GM21447 (cell line): ENCODE measurements around the gene TTLL13.

Source experiments
- ATAC-seq: cut with Tn5 transposase; IDR thresholded peaks from one replicate; pipeline ENCODE4 v1.9.1; 2021; ENCODE audit not compliant: unreplicated experiment

The TTLL13 gene

DNA sequence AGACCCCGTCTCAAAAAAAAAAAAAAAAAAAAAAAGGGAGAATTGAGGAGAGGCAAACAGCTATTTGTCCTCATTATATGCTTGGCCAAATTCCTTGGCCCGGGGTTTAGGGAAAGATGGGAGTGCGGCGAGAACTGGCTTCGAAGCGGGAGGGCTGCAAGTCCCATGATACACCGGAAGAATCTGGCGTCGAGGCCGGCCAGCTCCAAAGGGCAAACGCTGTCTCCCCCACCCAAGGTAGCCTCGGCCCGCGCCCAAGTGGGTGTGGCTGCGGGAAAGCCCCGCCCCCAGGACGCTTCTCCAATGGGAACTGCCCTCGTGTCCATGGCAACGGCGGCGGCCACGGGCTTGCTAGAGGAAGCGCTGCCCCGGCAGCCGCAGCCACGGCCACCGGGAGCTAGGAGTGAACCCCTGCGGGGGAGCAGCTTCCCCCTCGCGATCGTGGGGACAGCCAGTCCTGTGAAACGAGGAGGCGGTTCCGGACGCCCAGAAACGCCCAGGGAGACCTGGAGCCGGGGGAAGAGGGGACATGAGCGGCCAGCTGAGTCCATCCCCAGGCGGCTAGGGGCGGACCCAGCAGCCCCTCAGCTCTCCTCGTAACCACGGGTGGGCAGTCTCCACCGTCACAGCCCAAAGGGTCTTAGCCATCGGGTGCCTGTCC is at the start of gene TTLL13:
Gene TTLL13, plus strand, starts transcription at position 354 of the 661 bp plus-strand sequence. CDS start 1,075 bp downstream, outside the sequence.
- ATAC-seq, result peak; percentile 78

DNA sequence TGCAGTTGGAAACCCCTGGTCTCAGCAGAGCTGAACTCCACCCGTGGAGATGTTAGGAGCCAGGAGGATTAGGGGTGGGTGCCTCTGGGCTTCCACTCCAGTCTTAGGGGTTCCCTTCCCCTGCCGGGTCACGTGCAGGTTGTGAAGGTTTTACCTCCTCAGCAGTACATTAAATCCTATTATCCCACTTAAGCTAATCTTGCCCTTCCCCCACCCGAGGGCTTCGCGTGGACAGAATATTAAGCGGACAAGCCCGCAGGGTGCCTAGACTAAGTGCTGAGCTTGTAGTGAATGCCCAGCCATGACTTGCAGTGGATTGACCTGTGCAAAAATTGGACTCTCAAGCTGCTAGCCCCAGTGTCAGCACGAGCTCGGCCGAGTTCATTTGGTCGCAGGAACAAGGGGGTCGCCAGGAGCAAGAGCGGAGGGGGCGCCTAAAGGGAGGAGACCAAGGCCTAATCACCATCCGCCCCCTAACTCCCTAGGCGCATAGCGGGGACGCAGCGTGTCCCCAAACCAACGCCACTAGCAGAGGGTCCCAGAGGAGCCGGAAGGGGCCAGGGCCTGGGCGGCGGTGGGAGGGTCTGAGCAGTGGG is 48.7 kb upstream of the TTLL13 start:
- peak; percentile 6 for ATAC-seq

GRCh38 chr15:90201130-90201943 is 48.0 kb upstream of the TTLL13 start, which contains the start of gene SEMA4B:
SEMA4B (plus strand) TSS chr15:90201330; CDS start chr15:90201579, 249 bp downstream.
- ATAC-seq, result peak; percentile 86

- no peak for ATAC-seq
Observed at GRCh38 chr15:90201944-90202375, 47.4 kb upstream of the TTLL13 start.

GRCh38 chr15:90202929-90203328 is 46.4 kb upstream of the TTLL13 start:
- ATAC-seq, result no peak

GRCh38 chr15:90203473-90203872 is 45.9 kb upstream of the TTLL13 start:
- ATAC-seq, result no peak

GRCh38 chr15:90203922-90204321 is 45.4 kb upstream of the TTLL13 start:
- ATAC-seq, result no peak

- ATAC-seq, result no peak
Observed at GRCh38 chr15:90205050-90205848, 44.1 kb upstream of the TTLL13 start.

GRCh38 chr15:90205886-90206285 is 43.5 kb upstream of the TTLL13 start:
- no peak for ATAC-seq

GRCh38 chr15:90207252-90207651 is 42.1 kb upstream of the TTLL13 start:
- no peak for ATAC-seq

DNA sequence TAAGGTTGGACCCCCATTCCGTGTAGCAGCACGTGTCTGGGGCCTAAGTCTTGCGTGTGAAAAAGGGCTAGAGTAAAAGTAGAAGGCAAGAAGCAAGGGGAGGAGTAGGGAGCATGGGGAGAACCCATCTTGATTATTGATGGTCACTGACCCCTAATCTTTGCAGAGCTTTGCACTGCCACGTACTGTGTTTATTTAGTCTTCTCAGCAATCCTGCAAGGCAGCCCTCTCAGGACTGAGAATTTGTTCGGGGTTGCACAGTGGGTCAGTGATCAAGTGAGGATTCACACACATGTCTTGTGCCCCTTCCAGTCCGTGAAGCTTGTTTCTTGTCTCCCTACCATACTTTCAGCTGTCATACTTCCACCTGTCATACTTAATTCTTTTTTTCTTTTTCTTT is 41.0 kb upstream of the TTLL13 start:
- no peak for ATAC-seq

DNA sequence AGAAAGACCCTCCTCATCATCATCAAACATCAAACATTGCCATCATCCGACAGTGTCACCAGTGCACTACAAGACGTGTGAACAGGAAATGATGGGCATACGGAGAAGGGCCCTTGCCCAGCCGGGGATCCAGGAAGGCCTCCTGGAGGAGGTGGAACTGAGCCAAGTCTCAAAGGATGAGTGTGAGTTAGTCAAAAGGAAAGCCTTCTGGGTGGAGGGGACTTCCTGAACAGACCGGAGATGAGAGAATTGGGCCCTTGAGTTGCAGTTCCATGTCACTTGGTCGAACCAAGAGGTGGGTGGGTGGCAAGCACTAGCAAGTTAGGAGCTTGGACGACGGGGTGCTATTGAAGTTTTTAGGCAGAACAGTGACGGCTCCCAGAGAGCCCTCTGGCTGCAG is 39.8 kb upstream of the TTLL13 start:
- peak; percentile 61 for ATAC-seq

DNA sequence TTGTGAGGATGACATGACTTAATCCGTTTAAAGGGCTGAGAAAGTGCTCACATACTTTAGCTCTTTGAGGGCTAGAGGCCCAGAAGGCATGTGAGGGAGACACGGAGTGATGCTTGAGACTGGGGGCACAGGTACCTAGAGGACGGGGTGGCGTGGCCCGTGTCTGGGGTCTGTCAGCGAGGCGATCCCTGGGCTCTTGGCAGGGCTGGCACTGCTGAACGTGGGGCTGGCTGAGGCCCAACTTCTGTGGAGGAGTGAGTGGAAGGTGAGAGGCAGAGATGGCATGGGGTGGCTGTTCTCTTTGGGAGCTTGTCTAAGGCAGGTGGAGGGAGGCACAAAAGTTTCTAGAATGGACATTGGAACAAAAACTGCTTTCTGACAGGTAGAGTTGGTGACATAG is 38.8 kb upstream of the TTLL13 start:
- no peak for ATAC-seq

DNA sequence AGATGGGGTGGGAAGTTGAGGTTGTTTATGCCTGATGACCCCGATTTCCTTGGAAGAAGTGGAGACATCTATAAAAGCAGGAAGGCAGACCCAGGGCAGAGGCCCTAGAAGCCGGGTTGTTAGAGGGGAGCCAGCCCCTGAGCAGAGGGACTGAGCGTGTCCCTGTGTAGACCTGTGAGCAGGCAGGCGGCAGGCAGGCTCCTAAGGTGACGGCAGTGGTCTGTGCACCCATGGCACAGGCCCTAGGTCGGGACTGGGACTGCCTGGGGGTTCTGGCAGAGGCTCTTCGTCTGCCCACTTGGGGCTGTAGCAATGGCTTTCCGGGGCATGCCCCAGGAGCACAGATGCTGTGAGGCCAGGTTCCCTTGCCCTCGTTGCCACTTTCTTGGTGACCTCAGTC is 38.3 kb upstream of the TTLL13 start:
- no peak for ATAC-seq

- no peak for ATAC-seq
Observed at GRCh38 chr15:90211440-90212143, 37.8 kb upstream of the TTLL13 start.

GRCh38 chr15:90212221-90213098 is 36.9 kb upstream of the TTLL13 start:
- ATAC-seq, result no peak

- no peak for ATAC-seq
Observed at GRCh38 chr15:90213122-90213817, 36.1 kb upstream of the TTLL13 start.

DNA sequence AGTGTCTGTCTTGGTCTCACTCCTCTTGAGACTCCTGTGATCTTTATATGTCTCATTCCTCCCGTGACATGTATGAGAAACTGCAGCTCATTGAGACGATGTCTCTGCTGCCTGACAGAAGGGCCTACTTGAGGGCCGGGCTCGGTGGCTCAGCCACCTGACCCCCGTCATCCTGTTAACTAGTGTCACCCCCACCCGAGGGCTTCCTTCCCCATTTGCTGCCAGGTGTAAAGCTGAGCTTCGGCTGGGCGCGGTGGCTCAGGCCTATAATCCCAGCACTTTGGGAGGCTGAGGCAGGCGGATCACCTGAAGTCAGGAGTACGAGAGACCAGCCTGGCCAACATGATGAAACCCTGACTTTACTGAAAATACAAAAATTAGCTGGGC is 35.5 kb upstream of the TTLL13 start:
- no peak for ATAC-seq
